ENCODE results near the gene MT1F. TPM values are rescaled to one million over a fixed set of nuclear protein-coding genes. Genes with fewer than 3 reads are reported as not detected.

Gene MT1F
- 17.7 to 28.2 TPM (median 18.4 TPM) in 5 replicates for total RNA-seq (2022; extraction: Qiagen RNA extraction)

GRCh38 chr16:56657555-56658326, at the start of gene MT1F:
MT1F (plus strand) TSS chr16:56657959; CDS start chr16:56658059, 100 bp downstream.

GRCh38 chr16:56608043-56608875, 49.5 kb upstream of the MT1F start, which contains the start of gene MT2A:
MT2A (plus strand) TSS chr16:56608584; CDS start chr16:56608656, 72 bp downstream.

GRCh38 chr16:56625140-56625942, 32.4 kb upstream of the MT1F start, which contains the start of gene MT1E:
MT1E (plus strand) TSS chr16:56625781; CDS start chr16:56625852, 71 bp downstream.

GRCh38 chr16:56632156-56632847, 25.5 kb upstream of the MT1F start, which contains the start of gene MT1M:
MT1M (plus strand) TSS chr16:56632659; CDS start chr16:56632732, 73 bp downstream.

GRCh38 chr16:56637814-56638750, 19.7 kb upstream of the MT1F start, which contains the start of gene MT1A:
MT1A (plus strand) TSS chr16:56638666; CDS start chr16:56638739, 73 bp downstream.

GRCh38 chr16:56651586-56651985, 6.2 kb upstream of the MT1F start, which contains the start of gene MT1B:
MT1B (plus strand) TSS chr16:56651886; CDS start chr16:56651954, 68 bp downstream.

GRCh38 chr16:56667581-56668571, 10.1 kb downstream of the MT1F start, which contains the start of gene MT1G:
MT1G (minus strand) TSS chr16:56668065; CDS start chr16:56667993, 72 bp downstream.

GRCh38 chr16:56669005-56669839, 11.5 kb downstream of the MT1F start, which contains the start of gene MT1H:
MT1H (plus strand) TSS chr16:56669814; CDS start chr16:56669885, 71 bp downstream.

GRCh38 chr16:56681939-56682702, 24.4 kb downstream of the MT1F start, which contains the start of gene MT1X:
MT1X (plus strand) TSS chr16:56682470; CDS start chr16:56682541, 71 bp downstream.

Other genes with a start within 250 kb of the MT1F start
- gene AMFR, start 232.4 kb upstream of the MT1F start, total RNA-seq (2022; extraction: Qiagen RNA extraction) = 59.0 to 73.2 TPM (median 68.4 TPM) in 5 replicates
- 104 to 118 TPM (median 113 TPM) in 5 replicates for gene NUDT21, start 206.6 kb upstream of the MT1F start, total RNA-seq (2022; extraction: Qiagen RNA extraction)
- 70.9 to 127 TPM (median 82.1 TPM) in 5 replicates for gene OGFOD1, start 206.4 kb upstream of the MT1F start, total RNA-seq (2022; extraction: Qiagen RNA extraction)
- 19.6 to 30.5 TPM (median 22.5 TPM) in 5 replicates for gene BBS2, start 137.9 kb upstream of the MT1F start, total RNA-seq (2022; extraction: Qiagen RNA extraction)
- gene MT4, start 92.9 kb upstream of the MT1F start, total RNA-seq (2022; extraction: Qiagen RNA extraction) = not detected in 5 replicates
- 0.58 to 0.88 TPM (median 0.67 TPM) in 5 replicates for gene MT3, start 68.4 kb upstream of the MT1F start, total RNA-seq (2022; extraction: Qiagen RNA extraction)
- gene MT2A, start 49.4 kb upstream of the MT1F start, total RNA-seq (2022; extraction: Qiagen RNA extraction) = 1,747 to 3,145 TPM (median 2,510 TPM) in 5 replicates
- 0.13 to 0.17 TPM in 2 of 5 replicates, not detected in the others for gene MT1E, start 32.2 kb upstream of the MT1F start, total RNA-seq (2022; extraction: Qiagen RNA extraction)
- 0.32 TPM in 1 of 5 replicates, not detected in the others for gene MT1M, start 25.3 kb upstream of the MT1F start, total RNA-seq (2022; extraction: Qiagen RNA extraction)
- 22.0 to 34.8 TPM (median 26.9 TPM) in 5 replicates for gene MT1A, start 19.3 kb upstream of the MT1F start, total RNA-seq (2022; extraction: Qiagen RNA extraction)
- 0.53 to 0.73 TPM (median 0.66 TPM) in 3 of 5 replicates, not detected in the others for gene MT1B, start 6.1 kb upstream of the MT1F start, total RNA-seq (2022; extraction: Qiagen RNA extraction)
- gene MT1G, start 10.1 kb downstream of the MT1F start, total RNA-seq (2022; extraction: Qiagen RNA extraction) = not detected in 5 replicates
- not detected in 5 replicates for gene MT1H, start 11.9 kb downstream of the MT1F start, total RNA-seq (2022; extraction: Qiagen RNA extraction)
- 557 to 892 TPM (median 709 TPM) in 5 replicates for gene MT1X, start 24.5 kb downstream of the MT1F start, total RNA-seq (2022; extraction: Qiagen RNA extraction)
- 93.5 to 107 TPM (median 99.5 TPM) in 5 replicates for gene NUP93, start 72.2 kb downstream of the MT1F start, total RNA-seq (2022; extraction: Qiagen RNA extraction)
- gene SLC12A3, start 207.2 kb downstream of the MT1F start, total RNA-seq (2022; extraction: Qiagen RNA extraction) = 0.10 TPM in 1 of 5 replicates, not detected in the others